Measurements from ENCODE around the gene ZBTB12.

The ZBTB12 gene

DNA sequence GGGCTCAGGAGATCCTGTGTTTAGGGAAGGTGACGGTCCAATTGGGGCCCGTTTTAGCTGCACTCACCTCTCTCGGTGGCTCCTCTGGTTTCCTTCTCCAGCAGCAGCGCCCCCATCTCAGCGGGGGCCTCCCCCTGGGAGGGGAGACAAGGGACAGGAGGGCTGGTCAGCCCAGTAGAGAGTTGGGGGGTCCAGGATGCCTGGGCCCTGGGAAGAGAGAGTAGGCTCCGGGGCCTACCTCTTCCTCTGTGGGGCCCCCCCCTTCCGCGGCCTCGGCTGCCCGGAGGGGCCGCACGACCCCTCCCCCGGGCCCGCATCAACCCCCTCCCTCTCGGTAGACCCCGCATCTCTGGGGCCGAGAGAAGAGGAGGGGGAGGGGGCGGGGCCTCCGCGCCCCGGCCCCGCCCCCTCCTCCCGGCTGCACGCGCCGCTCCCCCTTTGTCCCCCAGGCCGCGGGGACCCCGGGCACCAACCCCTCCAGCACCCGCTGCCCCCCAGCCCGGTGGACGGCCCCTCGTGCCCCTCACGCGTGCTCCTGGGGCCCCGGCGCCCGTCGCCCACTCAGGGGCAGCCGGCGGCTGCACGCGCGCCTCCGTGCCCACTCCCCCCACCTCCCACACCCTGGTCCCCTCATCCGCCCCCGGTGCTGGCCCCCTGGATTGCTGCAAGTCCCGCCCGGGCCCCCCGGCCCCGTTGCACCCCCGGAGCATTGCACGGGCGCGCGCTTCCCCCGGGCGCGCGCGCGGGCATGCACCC, 4.9 kb downstream of the ZBTB12 start:
- DNase-seq (ENCODE audit: low spot score): no peak

DNA sequence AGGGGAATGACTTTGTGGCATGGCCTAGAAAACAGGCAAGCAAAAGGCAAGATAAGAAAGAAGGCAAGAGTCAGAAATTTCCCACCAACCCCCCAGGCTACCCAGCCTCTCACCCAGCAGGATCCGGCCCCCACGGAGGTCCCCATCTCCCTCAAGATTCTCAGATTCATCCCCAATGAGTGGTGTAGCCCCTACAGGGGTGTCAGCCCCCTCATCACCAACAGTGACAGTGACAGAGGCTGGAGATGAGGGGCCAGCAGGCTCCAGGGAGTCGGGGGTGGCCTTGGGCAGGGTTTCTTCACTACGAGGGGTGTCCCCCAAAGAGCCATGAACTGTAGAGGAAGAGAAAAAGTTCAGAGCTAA, 5.4 kb downstream of the ZBTB12 start:
- DNase-seq (ENCODE audit: low spot score): no peak

DNA sequence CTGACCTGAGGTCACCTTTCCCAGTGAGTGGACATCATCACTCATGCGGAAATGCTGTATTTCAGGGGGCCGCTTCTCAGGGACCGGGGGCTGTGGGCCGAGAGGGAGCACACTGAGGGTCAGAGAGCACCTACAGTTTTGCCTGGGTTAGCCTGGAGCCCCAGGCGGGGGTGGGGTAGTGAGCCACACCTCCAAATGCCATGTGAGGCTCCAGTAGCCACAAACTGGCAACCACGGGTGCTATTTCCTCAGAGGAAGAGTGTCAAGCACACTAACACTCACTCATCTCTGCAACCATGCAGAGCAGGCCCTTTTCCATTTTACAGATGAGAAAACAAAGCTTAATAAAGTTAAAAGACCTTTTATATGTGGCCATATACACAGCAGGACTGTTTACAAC, 9.1 kb downstream of the ZBTB12 start:
- DNase-seq (ENCODE audit: low spot score): no peak

DNA sequence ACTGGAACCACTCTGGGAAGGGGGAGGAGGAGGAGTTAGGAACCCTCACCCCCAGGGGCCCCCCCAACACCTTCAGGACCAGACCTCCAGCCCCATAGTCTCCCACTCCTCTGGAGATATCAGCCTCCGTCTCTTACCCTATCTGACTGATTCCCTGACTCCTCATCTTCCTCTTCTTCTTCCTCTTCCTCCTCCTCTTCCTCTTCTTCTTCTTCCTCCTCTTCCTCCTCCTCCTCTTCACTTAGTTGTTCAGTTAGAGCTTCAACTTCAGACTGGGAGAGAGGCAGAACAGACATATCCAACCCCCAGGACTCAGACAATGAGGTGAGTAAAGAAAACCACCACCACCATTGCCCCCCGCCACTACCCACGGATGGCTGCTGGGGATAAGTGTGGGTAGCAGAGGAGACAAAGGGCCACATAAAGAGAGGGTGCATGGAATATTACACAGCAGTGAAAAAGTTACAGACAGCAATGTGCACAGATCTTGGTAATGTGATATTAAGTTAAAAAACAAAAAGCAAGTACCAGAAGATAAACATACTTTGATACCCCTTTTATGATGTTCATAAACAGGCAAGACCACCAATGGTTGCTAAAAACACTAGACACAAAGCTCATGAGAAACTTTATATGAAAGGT, 12.4 kb downstream of the ZBTB12 start:
- no peak for DNase-seq (ENCODE audit: low spot score)

DNA sequence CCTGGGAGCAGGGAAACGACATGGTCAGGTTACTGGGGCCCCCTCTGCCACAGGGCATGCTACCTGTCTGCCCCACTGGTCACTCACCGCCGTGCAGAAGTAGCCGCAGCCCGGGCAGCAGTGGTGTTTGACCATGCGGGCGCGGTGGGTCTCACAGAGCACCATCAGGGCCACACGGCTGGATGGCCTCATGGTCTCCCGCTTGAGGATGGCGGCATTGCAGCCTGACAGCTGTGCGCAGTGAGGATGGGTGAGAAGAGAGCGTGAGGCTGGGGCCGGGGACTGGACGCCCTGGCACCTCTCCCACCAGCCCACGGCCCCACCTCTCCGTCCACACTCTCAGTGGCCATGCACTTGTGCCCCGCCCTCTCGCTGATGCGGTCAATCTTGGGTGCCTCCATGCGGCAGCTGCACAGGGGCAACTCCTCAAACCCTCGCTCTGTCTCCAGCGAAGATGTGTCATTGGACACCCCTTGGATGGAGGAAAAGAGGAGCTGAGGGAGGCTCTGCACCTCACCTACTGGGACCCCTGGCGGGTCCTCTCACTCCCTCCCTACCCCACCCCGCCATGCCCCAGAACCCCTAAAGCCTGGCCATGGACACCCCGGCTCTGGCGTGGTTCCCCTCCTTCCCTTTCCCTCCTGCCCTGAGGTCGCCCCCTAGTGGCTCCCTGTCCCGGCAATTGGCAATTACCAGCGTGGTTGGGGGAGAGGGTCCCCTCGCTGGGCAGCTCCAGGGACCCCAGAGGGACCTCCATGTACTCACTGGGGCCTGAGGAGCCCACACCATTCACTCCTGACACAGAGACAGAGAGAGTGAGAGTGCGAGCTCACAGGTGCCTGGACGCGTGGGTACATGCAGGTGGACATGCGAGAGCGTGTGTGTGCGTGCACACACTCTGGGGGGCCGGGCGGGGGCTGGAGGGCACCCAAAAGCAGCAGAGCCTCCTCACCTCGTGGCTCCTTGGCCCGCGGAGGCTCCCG, 13.3 kb downstream of the ZBTB12 start:
- no peak for DNase-seq (ENCODE audit: low spot score)

DNA sequence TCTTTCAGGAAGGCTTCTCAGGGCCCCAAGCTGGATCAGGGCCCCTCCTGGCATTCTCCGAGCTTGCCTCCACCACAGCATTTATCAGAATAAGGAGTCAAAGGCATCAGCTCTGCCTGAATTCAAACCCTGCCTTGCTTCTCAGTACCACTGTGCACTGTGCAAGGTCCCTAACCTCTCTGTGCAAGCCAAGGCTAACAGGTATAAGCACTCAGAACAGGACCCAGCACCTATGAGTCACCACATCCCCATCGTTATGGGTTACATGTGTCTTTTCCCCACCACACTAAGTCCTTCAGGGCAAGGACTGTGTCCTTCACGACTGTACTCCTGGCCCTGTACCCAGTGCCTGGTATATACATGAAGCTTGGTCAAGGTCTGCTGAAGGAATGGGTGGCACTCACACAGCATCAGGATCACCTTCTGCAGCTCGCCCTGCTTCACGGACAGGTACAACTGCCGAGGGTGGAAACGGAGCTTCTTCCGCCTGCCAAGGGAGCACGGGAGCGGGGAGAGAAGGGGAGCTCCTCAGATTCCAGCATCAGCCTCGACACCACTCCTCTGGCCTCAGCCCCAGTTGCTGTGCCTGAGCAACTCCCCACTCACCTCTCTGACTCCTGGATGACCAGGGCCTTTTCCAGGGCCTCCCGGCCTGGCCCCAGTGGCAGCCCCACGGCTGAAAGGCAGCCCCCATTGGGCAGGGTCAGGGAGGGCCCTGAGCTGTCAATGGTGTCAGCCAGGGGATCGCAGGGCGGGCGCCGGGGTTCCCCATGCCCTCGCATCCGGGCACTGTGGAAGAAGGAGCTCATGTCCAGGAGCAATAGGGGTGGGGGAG, 14.5 kb downstream of the ZBTB12 start:
- no peak for DNase-seq (ENCODE audit: low spot score)

DNA sequence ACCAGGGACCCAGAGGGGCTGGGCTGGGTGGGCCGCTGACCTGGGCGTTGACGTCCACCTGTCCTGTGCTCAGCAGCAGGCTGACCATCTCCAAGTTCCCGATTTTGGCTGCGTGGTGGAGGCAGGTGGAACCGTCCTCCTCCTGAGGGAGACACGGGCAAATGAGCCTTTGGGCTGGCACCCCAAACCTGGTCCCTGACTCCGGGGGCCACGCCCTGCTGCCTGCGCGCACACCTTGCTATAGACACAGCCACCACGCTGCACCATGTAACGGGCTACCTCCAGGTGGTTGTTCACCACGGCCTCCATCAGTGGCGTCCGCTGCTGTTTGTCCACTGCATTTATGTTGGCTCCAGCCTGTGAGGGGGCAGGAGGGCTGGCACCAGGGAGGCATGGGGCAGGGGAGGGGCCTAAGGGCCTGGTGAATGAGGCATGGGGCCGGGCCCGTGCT, 15.3 kb downstream of the ZBTB12 start:
- DNase-seq (ENCODE audit: low spot score): no peak

DNA sequence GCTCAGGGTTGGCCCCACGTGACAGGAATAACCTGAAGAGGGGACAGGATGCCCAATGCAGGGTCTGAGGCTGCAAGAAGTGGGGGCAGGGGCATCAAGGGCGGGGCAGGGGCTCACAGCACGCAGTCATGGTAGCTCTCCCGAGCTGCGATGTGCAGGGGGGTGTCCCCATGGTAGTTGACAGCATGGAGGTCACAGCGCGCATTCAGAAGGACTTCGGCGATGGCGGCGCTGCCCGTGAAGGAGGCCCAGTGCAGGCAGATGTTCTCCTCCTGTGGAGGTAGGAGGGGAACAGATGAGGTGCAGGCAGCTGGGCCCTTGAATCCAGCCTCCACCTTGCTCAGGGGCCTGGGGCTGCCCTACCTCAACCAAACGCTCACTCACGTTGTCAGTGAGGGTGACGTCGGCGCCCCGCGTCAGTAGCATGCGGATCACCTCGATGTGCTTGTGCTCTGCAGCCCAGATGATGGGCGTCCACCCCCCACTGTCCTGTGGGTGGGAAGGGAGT, 17.3 kb downstream of the ZBTB12 start:
- DNase-seq (ENCODE audit: low spot score): no peak

DNA sequence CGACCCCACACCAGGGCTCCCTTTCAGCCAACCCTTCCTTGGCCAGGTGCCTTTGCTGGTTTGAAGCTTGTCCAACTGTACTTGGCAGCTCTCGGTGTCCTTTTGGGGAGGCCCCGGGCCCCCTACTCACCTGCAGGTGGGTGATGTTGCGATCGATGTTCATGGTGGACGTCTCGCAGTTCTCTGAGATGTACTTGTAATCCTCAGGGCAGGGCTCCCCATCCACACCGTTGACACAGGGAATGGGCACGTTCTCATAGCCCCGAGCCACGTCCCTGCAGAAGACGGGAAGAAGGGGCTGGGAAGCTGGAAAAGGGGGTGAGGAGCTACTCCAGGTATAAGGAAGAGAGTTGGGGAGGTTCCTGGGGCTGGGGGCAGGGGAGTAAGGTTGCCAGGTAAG, 18.2 kb downstream of the ZBTB12 start:
- no peak for DNase-seq (ENCODE audit: low spot score)

DNA sequence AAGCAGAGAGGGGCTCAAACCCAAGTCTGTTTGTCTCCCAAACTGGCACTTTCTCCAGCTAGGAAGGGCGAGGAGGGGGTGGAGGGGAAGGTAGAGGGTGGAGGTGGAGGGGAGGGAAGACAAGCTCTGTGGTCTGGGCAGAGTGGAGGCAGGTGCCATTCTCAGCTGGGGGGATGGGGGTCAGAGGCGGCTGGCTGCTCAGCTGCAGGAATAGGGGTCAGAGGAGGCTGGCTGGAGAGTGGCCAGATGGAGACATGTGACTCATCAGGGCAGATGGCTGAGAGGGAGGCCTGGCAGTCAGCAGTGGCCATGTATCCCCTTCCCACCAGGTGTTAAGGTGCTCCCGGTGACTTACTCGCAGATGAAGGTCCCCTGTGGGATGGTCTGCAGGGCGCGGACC, 19.5 kb downstream of the ZBTB12 start:
- no peak for DNase-seq (ENCODE audit: low spot score)

DNA sequence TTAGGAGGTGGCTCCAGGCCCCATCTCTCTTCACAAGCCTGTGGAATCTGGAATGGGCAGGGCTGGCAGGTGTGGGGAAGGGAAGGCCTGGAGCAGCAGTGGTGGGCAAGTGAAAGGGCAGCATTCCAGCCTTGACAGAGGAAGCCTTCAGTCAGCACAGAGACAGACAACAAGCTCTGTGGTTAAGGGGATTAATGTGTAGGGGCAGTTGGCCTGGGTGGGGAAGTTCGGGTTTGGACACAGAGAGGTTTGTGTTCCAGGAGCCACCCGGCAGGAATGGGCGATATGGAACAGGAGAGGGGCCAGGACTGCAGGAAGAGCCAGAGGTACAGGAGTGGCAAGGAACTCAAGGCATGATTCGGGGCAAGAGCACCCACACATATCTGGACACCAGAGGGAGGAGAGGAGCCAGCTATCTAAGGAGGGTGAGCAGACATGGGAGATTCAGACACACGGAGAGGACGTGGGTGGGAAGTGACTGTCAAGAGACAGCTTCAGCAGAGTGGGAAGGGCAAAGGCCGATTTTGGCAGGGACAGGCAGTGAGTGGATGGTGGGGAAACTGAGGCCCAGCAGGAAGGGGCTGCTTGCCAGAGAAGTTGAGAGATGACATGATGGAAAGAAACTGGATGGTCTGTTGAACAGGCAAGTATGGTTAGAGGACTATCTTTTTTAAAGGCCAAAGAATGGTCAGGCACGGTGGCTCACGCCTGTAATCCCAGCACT, 20.6 kb downstream of the ZBTB12 start:
- DNase-seq (ENCODE audit: low spot score): no peak

DNA sequence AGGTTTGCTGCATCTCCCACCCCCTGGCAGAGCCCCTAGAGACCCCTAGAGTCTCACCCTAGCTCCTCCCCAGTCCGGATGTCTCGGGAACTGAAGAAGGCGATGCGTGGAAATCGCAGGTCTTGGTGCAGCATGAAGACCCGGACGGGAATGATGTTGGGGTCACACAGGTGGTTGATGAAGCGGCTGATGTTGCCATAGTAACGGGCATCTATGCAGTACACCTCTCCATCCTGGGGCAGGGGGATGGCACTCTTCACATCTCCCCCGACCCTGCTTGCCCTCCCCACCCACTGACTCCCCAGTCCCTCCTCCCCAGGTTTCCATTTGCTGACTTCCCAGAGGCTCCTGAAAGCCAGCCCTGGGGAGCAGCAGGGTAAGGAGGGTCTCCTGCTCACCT, 21.3 kb downstream of the ZBTB12 start:
- no peak for DNase-seq (ENCODE audit: low spot score)

DNA sequence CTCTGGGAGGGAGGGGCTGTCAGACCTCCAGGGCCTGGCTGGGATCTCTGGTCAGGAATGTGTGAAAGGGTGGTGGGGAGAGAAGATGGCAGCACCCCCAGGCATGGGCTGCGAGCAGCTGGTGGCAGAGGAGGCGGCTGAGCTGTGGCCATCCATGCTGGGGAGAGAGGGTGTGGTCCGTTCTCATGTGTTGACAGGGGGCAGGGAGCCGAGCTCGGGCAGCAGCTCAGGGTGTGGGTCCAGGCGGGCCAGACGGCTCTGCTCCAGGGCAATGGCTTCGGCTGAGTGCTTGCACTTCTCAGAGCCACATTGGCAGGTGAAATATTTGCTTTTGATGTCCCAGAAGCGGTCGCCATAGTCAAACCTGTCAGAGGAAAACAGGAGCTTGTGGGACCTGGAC, 22.0 kb downstream of the ZBTB12 start:
- no peak for DNase-seq (ENCODE audit: low spot score)

DNA sequence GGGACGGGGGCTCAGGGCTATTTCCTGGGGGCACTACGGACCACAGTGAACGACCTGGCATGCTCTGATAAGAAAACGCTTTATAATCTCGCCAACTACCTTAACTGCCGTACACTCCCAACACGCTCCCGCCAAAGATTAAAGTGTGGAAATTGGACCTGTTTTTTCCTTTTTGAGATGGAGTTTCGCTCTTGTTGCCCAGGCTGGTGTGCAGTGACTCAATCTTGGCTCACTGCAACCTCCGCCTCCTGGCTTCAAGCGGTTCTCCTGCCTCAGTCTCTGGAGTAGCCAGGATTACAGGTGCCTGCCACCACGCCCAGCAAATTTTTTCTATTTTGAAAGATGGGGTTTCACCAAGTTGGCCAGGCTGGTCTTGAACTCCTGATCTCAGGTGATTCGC, 22.7 kb downstream of the ZBTB12 start:
- DNase-seq (ENCODE audit: low spot score): no peak

DNA sequence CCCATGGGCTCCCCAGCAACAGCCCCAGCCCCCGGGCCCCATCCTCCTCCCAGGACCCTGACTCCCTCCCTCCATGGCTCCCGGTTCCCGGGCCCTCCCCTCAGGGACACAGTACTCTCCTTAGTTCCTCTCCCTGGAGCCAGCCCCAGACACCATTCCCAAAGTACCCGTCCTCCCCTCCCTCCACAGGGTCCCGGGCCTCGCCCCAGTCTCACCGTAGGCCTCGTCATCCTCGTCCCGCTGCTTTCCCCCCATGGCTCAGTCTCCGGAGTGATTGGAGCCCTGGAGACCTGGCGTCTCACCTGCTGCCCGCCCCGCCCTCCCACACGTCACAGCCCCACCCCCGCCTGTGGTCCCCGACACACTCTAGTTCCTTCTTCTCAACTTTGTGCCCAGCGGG, 23.2 kb downstream of the ZBTB12 start, which contains the start of gene SLC44A4:
SLC44A4 (minus strand) TSS at position 272 of the 400 bp plus-strand sequence; CDS start at position 255, 17 bp downstream.
- DNase-seq (ENCODE audit: low spot score): no peak

DNA sequence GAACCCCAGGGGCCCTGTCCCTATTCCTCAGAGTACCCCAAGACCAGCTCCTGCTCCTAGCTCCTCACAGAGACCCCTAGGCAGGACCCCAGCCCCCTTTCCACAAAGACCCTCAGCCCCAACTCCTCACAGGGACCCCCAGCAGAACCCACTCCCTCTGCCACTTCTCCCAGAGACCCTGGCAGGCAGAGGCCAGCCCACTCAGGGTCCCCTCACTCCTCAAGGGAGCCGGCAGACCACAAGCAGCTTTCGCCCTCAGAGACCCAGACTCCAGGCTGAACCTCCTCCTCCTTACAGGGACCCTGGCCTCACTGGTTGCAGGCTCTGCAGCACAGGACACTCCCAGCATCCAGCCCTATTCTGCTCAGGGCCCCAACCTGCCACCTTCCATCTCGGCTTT, 23.7 kb downstream of the ZBTB12 start:
- no peak for DNase-seq (ENCODE audit: low spot score)

DNA sequence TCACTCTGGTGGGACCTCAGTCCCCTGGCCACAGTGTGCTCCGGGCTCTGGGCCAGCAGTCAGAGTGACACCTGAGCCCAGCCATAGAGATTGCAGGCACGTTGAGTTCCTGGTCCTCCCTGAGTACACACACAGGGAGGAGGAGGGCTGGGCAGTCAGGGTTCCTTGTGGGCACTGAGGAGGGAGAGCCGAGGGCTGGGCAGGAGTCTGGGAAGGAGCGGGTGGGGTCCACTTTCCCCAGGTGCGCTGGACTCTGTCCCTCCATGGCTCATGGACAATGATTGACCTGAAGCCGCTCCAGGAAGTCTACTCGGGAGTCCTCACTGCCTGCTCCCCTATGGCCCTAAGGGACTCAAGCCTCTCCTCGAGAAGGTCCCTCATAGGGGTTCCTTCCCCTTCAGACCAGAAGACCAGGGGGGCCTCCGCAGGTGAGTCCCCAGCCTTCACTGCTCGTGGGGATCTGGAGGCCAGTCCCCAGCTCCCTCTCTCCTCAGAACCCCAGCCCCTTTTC, 24.2 kb downstream of the ZBTB12 start:
- DNase-seq (ENCODE audit: low spot score): no peak

DNA sequence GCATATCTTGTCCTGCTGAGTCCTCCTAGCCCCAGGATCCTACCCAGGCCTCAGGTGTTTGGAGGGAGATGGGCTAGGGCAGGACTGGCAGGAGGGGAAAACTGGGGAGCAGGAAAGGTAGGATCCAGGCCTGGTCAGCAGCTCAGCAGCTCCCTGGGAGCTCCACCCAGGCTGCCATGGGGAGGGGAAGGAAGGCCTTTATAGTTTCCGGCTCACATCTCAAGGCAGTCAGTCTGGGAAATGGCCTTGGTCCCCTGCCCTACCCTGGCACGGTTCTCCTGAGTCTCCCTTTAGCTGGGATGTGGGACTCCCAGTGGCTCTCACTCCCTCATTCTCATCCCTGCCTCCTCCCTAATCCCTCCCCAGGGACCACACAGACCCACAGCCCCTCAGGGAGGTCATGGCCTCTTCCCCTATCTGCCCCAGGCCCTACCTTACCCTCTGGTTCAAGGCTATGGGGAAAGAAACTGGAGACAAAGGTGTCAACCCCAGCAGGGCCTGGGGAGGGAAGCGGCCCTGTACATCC, 24.7 kb downstream of the ZBTB12 start:
- no peak for DNase-seq (ENCODE audit: low spot score)

DNA sequence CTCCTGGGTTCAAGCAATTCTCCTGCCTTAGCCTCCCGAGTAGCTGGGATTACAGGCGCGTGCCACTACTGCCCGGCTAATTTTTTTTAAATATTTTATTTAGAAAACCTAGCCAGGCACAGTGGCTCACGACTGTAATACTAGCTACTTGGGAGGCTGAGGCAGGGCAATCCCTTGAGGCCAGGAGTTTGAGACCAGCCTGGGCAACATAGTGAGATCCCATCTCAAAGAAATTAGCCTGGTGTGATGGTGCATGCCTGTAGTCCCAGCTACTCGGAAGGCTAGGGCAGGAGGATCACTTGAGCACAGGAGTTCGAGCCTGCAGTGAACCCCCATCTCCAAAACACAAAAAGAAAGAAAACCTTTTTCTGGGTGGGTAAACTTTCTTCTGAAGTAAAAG, 25.5 kb downstream of the ZBTB12 start:
- DNase-seq (ENCODE audit: low spot score): no peak

DNA sequence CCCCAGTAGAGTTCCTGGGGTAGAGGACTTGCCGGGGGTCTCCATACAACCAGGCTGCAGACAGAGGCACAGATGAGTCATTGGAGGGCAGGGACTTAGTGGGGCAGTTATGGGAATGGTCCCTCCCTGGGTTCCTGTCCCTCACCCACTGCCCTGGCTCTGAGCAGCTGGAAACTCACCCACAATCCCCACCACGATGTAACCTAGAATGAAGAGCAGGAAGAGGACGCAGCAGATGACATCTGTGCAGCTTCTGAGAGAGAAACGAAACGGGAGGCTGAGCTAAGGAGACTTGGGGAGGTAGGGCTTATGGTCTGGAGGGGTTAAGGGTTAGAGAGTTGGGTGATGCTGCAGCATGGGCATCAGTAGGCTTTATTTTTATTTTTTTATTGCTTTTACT, 26.0 kb downstream of the ZBTB12 start:
- no peak for DNase-seq (ENCODE audit: low spot score)

All from kidney capillary endothelial cell (primary cell).